Parathyroid adenoma (tissue), 2 donors: ENCODE results near the gene FRMD1.

Source experiments
- H2AFZ ChIP-seq: fragments of 300-600 bp; sonication (generic); one replicate; pipeline ENCODE4 v1.7.0; 2017; ENCODE audit warnings: antibody characterized with exemption, mild to moderate bottlenecking
- H3K27ac ChIP-seq: fragments of 300-600 bp; sonication (generic); one replicate; pipeline ENCODE4 v1.7.0; 2017
- H3K27me3 ChIP-seq: fragments of 300-600 bp; sonication (generic); one replicate; pipeline ENCODE4 v1.7.0; 2017; ENCODE audit warnings: low read length; ENCODE audit not compliant: control insufficient read depth, insufficient read depth
- H3K36me3 ChIP-seq: fragments of 300-600 bp; sonication (generic); one replicate; pipeline ENCODE4 v1.7.0; 2017; ENCODE audit warnings: low read length; ENCODE audit not compliant: control insufficient read depth, insufficient read depth
- H3K4me1 ChIP-seq: fragments of 300-600 bp; sonication (generic); one replicate; pipeline ENCODE4 v1.7.0; 2017; ENCODE audit warnings: control low read depth
- H3K4me2 ChIP-seq: fragments of 300-600 bp; sonication (generic); one replicate; pipeline ENCODE4 v1.7.0; 2017; ENCODE audit warnings: low read length
- H3K4me3 ChIP-seq: fragments of 300-600 bp; sonication (generic); one replicate; pipeline ENCODE4 v1.7.0; 2017; ENCODE audit warnings: low read depth, low read length
- H3K79me2 ChIP-seq: fragments of 300-600 bp; sonication (generic); one replicate; pipeline ENCODE4 v1.7.0; 2017; ENCODE audit warnings: control low read depth
- H3K9ac ChIP-seq: fragments of 300-600 bp; sonication (generic); one replicate; pipeline ENCODE4 v1.7.0; 2017; ENCODE audit warnings: mild to moderate bottlenecking
- H3K9me3 ChIP-seq: fragments of 300-600 bp; sonication (generic); one replicate; pipeline ENCODE4 v1.7.0; 2017; ENCODE audit warnings: low read length; ENCODE audit not compliant: control insufficient read depth
- TF ChIP-seq, protein P1 (sequence below): fragments of 300-600 bp; sonication (generic); IDR thresholded peaks from one replicate; pipeline ENCODE4 v1.7.0; 2017; ENCODE audit warnings: antibody characterized with exemption, mild to moderate bottlenecking
- donor health status: primary hyperparathyroidism.

The FRMD1 gene

DNA sequence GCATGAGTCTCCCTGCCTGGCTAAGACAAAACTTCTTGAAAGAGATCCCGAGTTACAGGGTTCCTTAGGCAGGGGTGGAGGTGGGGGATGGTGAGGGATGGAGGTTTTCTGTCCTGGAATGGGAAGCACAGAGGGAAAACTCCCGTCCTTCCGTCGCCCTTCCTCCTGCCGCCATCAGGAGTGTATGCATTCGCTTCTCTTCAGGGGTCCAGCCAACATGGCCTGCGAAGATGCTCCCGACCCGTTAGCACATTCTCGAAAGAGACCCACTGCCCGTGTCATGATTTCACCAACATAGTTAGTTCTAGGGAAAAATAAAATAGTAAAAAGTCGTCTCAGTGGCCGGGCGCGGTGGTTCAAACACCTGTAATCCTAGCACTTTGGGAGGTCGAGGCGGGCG lies 44.5 kb downstream of the FRMD1 start:
- no peaks in the 10 kb centered on the region for H3K4me1 ChIP-seq
- TF ChIP-seq, protein P1, sequence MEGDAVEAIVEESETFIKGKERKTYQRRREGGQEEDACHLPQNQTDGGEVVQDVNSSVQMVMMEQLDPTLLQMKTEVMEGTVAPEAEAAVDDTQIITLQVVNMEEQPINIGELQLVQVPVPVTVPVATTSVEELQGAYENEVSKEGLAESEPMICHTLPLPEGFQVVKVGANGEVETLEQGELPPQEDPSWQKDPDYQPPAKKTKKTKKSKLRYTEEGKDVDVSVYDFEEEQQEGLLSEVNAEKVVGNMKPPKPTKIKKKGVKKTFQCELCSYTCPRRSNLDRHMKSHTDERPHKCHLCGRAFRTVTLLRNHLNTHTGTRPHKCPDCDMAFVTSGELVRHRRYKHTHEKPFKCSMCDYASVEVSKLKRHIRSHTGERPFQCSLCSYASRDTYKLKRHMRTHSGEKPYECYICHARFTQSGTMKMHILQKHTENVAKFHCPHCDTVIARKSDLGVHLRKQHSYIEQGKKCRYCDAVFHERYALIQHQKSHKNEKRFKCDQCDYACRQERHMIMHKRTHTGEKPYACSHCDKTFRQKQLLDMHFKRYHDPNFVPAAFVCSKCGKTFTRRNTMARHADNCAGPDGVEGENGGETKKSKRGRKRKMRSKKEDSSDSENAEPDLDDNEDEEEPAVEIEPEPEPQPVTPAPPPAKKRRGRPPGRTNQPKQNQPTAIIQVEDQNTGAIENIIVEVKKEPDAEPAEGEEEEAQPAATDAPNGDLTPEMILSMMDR: no peak
- H3K9ac ChIP-seq: no peak overlapping the region
- H3K4me2 ChIP-seq: no peak overlapping the region
- H3K27me3 ChIP-seq: no peaks in the 10 kb centered on the region
- H3K9me3 ChIP-seq: no peaks in the 10 kb centered on the region
- H3K36me3 ChIP-seq: no peaks in the 10 kb centered on the region
- no peaks in the 10 kb centered on the region for H3K79me2 ChIP-seq
- H3K27ac ChIP-seq: peak overlapping the region; percentile 55
- no peak overlapping the region for H3K4me3 ChIP-seq
- H2AFZ ChIP-seq: no peak overlapping the region

DNA sequence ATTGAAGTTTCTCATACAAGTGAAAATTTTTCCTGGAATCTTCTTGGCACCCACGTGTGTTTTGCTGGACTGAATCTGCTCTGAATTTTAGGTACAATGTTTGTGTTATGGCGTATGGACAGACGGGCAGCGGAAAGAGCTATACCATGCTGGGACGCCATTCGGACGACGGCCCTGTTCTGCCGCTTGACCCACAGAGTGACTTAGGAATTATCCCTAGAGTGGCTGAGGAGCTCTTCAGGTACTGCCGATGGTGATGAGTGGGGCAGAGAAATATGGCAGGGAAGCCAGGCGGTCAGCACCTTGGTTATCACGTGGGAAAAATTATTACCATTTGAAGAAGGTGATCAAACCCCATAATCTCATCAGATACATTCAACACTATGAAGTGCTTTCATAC lies 45.2 kb downstream of the FRMD1 start:
- Histone ChIP-seq H3K9ac (no peak overlapping the region), H3K79me2 (no peaks in the 10 kb centered on the region), H3K27ac (no peak overlapping the region), H3K36me3 (no peaks in the 10 kb centered on the region), H3K9me3 (no peaks in the 10 kb centered on the region), H2AFZ (no peak overlapping the region), H3K4me1 (no peaks in the 10 kb centered on the region), H3K27me3 (no peaks in the 10 kb centered on the region), H3K4me2 (no peak overlapping the region), H3K4me3 (no peak overlapping the region)
- TF ChIP-seq, protein P1: no peak

GRCh38 chr6:168032005-168032760 lies 46.8 kb downstream of the FRMD1 start:
- Histone ChIP-seq H3K79me2 (no peaks in the 10 kb centered on the region), H3K4me1 (no peaks in the 10 kb centered on the region), H3K27me3 (no peaks in the 10 kb centered on the region), H3K4me3 (no peak overlapping the region), H2AFZ (no peak overlapping the region), H3K27ac (peak overlapping the region; percentile 47), H3K4me2 (no peak overlapping the region), H3K9ac (no peak overlapping the region), H3K36me3 (no peaks in the 10 kb centered on the region), H3K9me3 (no peaks in the 10 kb centered on the region)
- TF ChIP-seq, protein P1: no peak

DNA sequence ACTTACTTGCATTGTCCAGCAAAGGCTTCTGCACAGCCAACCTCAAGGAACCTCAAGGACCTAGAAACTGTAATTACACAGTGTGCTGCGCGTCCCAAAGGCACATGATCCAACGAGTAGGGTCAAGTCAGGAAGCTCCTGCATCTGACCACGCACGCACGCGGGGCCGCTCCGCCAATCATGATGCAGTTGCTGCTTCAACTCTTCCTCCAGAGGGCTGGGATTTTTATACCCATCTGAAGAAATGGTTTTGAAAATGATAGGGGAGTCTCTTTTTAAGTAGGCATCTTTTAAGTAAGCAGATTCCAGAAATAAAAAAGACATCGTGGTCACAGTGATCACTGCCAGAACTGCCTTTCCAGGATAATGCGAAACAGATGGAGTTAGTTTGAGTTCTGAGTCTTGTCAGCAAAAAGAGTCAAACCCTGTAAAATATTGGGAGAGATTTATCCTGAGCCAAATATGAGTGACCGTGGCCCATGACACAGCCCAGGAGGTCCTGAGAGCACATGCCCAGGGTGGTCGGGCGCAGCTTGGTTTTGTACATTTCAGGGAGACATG lies 47.5 kb downstream of the FRMD1 start:
- H3K4me1 ChIP-seq: no peaks in the 10 kb centered on the region
- H3K36me3 ChIP-seq: no peaks in the 10 kb centered on the region
- H3K9ac ChIP-seq: no peak overlapping the region
- H2AFZ ChIP-seq: no peak overlapping the region
- TF ChIP-seq, protein P1: no peak
- no peaks in the 10 kb centered on the region for H3K79me2 ChIP-seq
- no peak overlapping the region for H3K4me3 ChIP-seq
- H3K27ac ChIP-seq: peak overlapping the region; percentile 47
- H3K4me2 ChIP-seq: no peak overlapping the region
- no peaks in the 10 kb centered on the region for H3K27me3 ChIP-seq
- no peaks in the 10 kb centered on the region for H3K9me3 ChIP-seq

- Histone ChIP-seq H3K27ac (no peak overlapping the region), H3K36me3 (no peaks in the 10 kb centered on the region), H3K4me3 (no peak overlapping the region), H3K4me2 (no peak overlapping the region), H3K27me3 (no peaks in the 10 kb centered on the region), H3K9me3 (no peaks in the 10 kb centered on the region), H3K79me2 (no peaks in the 10 kb centered on the region), H2AFZ (no peak overlapping the region), H3K9ac (no peak overlapping the region), H3K4me1 (no peaks in the 10 kb centered on the region)
- TF ChIP-seq, protein P1: no peak
Observed at GRCh38 chr6:168030908-168031307, 48.1 kb downstream of the FRMD1 start.
